ENCODE results near the gene SH3GL2.

SH3GL2 gene

GRCh38 chr9:17739022-17739421, 160.2 kb downstream of the SH3GL2 start:
- TF ChIP-seq CTCF (conservative IDR thresholded peaks at IDR 0.05), result no peak
- no peak for TF ChIP-seq ZFX (IDR thresholded peaks at IDR 0.05)
- no peak overlapping the region for H3K27ac ChIP-seq

DNA sequence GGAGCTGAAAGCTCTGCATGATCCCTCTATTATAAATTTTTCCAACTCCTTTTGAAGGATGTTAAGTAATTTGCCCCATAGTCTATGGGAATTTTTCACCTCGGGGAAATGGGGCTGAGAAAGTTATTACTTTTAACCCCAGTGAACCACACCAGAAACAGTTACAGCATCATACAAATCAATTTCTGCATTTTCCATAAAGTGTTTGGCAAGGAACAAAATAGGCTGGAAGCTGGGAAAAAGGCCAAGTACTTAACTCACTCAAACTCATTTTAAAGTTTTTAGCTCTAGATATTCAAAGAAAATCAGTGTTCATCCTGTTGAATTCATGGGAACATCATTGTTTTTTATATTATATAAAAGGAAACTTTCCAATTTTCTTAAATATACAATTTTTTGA, 160.9 kb downstream of the SH3GL2 start:
- H3K27ac ChIP-seq, result no peak overlapping the region
- TF ChIP-seq CTCF (conservative IDR thresholded peaks at IDR 0.05) (no peak), ZFX (IDR thresholded peaks at IDR 0.05) (no peak)

- no peak overlapping the region for H3K27ac ChIP-seq
- TF ChIP-seq CTCF (conservative IDR thresholded peaks at IDR 0.05), result no peak
- no peak for TF ChIP-seq ZFX (IDR thresholded peaks at IDR 0.05)
These were observed 163.2 kb downstream of the SH3GL2 start for GRCh38 chr9:17742067-17742466.

GRCh38 chr9:17744786-17745185, 165.9 kb downstream of the SH3GL2 start:
- no peak overlapping the region for H3K27ac ChIP-seq
- TF ChIP-seq CTCF (conservative IDR thresholded peaks at IDR 0.05) (no peak), ZFX (IDR thresholded peaks at IDR 0.05) (no peak)

DNA sequence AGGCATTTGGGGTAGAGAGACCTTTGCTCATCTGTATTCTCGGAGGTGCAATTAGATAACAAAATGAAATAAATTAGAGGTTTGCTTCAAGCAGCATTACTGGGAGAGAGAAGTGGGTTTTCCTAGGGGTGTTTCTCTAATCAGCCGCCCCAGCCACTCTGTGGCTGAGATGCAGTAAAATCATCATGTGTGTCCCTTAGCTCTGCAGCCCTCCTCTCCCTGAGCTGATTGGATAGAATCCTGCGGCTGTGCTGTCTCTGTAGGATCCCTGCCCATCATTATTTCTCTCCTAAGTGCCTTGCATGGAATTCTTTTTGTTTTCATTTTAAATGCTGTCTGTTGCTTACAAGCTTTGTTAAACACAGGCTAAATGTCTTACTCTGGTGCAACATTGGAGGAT, 171.4 kb downstream of the SH3GL2 start:
- TF ChIP-seq CTCF (conservative IDR thresholded peaks at IDR 0.05) (no peak), ZFX (IDR thresholded peaks at IDR 0.05) (no peak)
- H3K27ac ChIP-seq, result no peak overlapping the region

DNA sequence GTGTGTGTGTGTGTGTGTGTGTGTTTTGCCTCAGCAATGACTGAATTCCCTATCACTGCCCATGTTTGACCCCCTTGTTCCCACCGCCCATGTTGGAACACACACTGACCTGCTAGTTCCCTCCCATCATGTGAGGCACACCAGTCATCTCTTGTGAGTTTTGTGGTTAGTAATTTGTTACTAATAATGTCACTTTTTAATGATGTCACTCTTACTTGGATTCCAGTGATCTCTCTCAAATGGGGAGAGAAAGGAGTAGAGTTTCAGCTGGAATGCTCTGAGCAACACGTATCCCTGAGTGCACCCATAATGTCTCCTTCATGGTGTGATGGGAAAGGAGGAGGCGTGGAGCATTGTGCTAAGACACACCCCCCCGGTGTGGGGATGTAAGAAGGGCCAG, 172.6 kb downstream of the SH3GL2 start:
- TF ChIP-seq CTCF (conservative IDR thresholded peaks at IDR 0.05), result no peak
- no peak for TF ChIP-seq ZFX (IDR thresholded peaks at IDR 0.05)
- H3K27ac ChIP-seq, result no peak overlapping the region

DNA sequence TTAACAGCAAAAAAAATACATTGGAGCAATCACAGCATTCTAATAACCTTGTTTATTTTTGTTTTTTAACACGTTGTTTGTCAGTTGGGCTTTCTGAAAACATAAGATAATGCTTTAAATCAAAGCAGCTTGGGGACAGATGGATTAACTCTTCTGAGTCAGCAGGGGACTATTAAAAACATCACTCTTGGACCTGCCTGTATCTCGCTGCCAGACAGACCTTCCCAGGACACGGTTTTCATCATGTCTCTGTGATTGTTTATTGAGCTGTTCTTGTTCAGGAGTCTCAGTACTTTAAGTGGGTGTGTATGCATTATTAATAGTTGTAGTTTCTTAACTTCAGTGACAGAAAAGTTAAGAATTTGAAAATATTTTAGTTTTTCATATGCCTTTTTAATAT, 173.2 kb downstream of the SH3GL2 start:
- no peak overlapping the region for H3K27ac ChIP-seq
- TF ChIP-seq ZFX (IDR thresholded peaks at IDR 0.05) (no peak), CTCF (conservative IDR thresholded peaks at IDR 0.05) (no peak)

Measured in C4-2B (cell line).